ENCODE measurements around the gene CYP2U1. TPM values are rescaled to one million over a fixed set of nuclear protein-coding genes. Genes with fewer than 3 reads are reported as not detected.
A peak's percentile ranks its signal among the peaks of the same experiment; 100 is the strongest.

Gene CYP2U1
- total and polyA plus RNA-seq, 9 of the 15 experiments (the other 6 are each of a cell fraction or from before 2014, with no cell fraction given) = 0.03 to 0.15 (median 0.07) TPM

- TF ChIP-seq MBD1 (CRISPR knock-in tag; IDR thresholded peaks at IDR 0.05) = no peak
- TF ChIP-seq SOX6 (IDR thresholded peaks at IDR 0.05) = peak; percentile 67
- no peak for TF ChIP-seq ZBTB33 (CRISPR knock-in tag; IDR thresholded peaks at IDR 0.05)
- TF ChIP-seq FOSL1 (tag; conservative IDR thresholded peaks at IDR 0.05) = peak; percentile 81
- TF ChIP-seq CC2D1A (IDR thresholded peaks at IDR 0.05) = no peak
- no peak for TF ChIP-seq TGIF2 (CRISPR knock-in tag; IDR thresholded peaks at IDR 0.05)
- TF ChIP-seq EZH2 (IDR thresholded peaks at IDR 0.05; ENCODE audit: borderline replicate concordance, low read depth, low read length) = no peak
- TF ChIP-seq CBX3 (IDR thresholded peaks at IDR 0.05; ENCODE audit: borderline replicate concordance in 1 of 2, low read length in 2 of 2) = no peak
- TF ChIP-seq ZC3H11A (IDR thresholded peaks at IDR 0.05; ENCODE audit: low read depth, low read length) = no peak
- TF ChIP-seq NFE2 (IDR thresholded peaks at IDR 0.05; ENCODE audit: low read depth) = peak; percentile 49; the same call in 1 of the 2 replicates
- TF ChIP-seq HOXB6 (CRISPR knock-in tag; IDR thresholded peaks at IDR 0.05; ENCODE audit: borderline replicate concordance) = no peak
- TF ChIP-seq ARID1B (IDR thresholded peaks at IDR 0.05) = peak; percentile 18; the same call in 1 of the 2 replicates
- TF ChIP-seq MYC (IDR thresholded peaks at IDR 0.05; ENCODE audit: low read depth, low read length) = no peak
- TF ChIP-seq MYC (CRISPR knock-in tag; IDR thresholded peaks at IDR 0.05; ENCODE audit: borderline replicate concordance, low read depth) = no peak
- TF ChIP-seq CSDE1 (IDR thresholded peaks at IDR 0.05) = no peak
- no peak for TF ChIP-seq RNF2 (IDR thresholded peaks at IDR 0.05)
- TF ChIP-seq ASH1L (IDR thresholded peaks at IDR 0.05; ENCODE audit: borderline replicate concordance, low read depth, partially characterized antibody) = no peak
- TF ChIP-seq ATF3 (IDR thresholded peaks at IDR 0.05) = peak; percentile 90
- TF ChIP-seq ATF3 (CRISPR knock-in tag; conservative IDR thresholded peaks at IDR 0.05) = no peak
- TF ChIP-seq MCM2 (IDR thresholded peaks at IDR 0.05; ENCODE audit: low read depth) = no peak
- no peak for TF ChIP-seq KLF6 (CRISPR knock-in tag; IDR thresholded peaks at IDR 0.05; ENCODE audit: borderline replicate concordance)
- TF ChIP-seq NBN (IDR thresholded peaks at IDR 0.05; ENCODE audit: low read depth) = no peak
Measured at GRCh38 chr4:108001540-108002135, 70.3 kb downstream of the CYP2U1 start (continued).
